ENCODE data around the gene POLR2B. TPM values are rescaled to one million over a fixed set of nuclear protein-coding genes. Genes with fewer than 3 reads are reported as not detected.

The POLR2B gene
- total RNA-seq, 1 experiment from 2014 or later = 83.8 TPM

GRCh38 chr4:56986952-56987351 lies 8.3 kb downstream of the POLR2B start:
- Mint-ChIP-seq H3K4me3 (ENCODE audit: low read depth, unreplicated experiment) (no peak overlapping the region), H3K27me3 (ENCODE audit: unreplicated experiment) (no peaks in the 10 kb centered on the region), H3K36me3 (ENCODE audit: insufficient read depth, unreplicated experiment) (peaks cover 31% of the 10 kb centered on the region), H3K27ac (ENCODE audit: unreplicated experiment) (no peak overlapping the region), H3K9me3 (ENCODE audit: low read depth, unreplicated experiment) (no peaks in the 10 kb centered on the region), H3K4me1 (ENCODE audit: low read depth, unreplicated experiment) (peaks cover 15% of the 10 kb centered on the region)
- CTCF ChIA-PET = no interaction called here
- no TSS peak for BruUV-seq (replicated peaks)
- no peak for DNase-seq
- intact Hi-C loops (cut with micrococcal nuclease; ENCODE audit: unreplicated experiment) = no loop called here
- TF ChIP-seq CTCF (IDR thresholded peaks at IDR 0.05; ENCODE audit: unreplicated experiment) = no peak

GRCh38 chr4:56990109-56990905 lies 11.6 kb downstream of the POLR2B start:
- no peak for DNase-seq
- no peak overlapping the region for H3K27ac Mint-ChIP-seq (ENCODE audit: unreplicated experiment)

GRCh38 chr4:56995525-56995924 lies 16.8 kb downstream of the POLR2B start:
- intact Hi-C loops (cut with micrococcal nuclease; ENCODE audit: unreplicated experiment) = no loop called here
- no peak for DNase-seq
- Mint-ChIP-seq H3K27me3 (ENCODE audit: unreplicated experiment) (no peaks in the 10 kb centered on the region), H3K4me1 (ENCODE audit: low read depth, unreplicated experiment) (no peaks in the 10 kb centered on the region), H3K9me3 (ENCODE audit: low read depth, unreplicated experiment) (no peaks in the 10 kb centered on the region), H3K27ac (ENCODE audit: unreplicated experiment) (no peak overlapping the region), H3K4me3 (ENCODE audit: low read depth, unreplicated experiment) (no peak overlapping the region), H3K36me3 (ENCODE audit: insufficient read depth, unreplicated experiment) (peaks cover 52% of the 10 kb centered on the region)
- CTCF ChIA-PET = no interaction called here
- no peak for TF ChIP-seq CTCF (IDR thresholded peaks at IDR 0.05; ENCODE audit: unreplicated experiment)
- no TSS peak for BruUV-seq (replicated peaks)

More at GRCh38 chr4:56990109-56990905, 11.6 kb downstream of the POLR2B start:
- no peaks in the 10 kb centered on the region for H3K4me1 Mint-ChIP-seq (ENCODE audit: low read depth, unreplicated experiment)
- H3K27me3 Mint-ChIP-seq (ENCODE audit: unreplicated experiment) = no peaks in the 10 kb centered on the region
- intact Hi-C loops (cut with micrococcal nuclease; ENCODE audit: unreplicated experiment) = no loop called here
- BruUV-seq (replicated peaks) = no TSS peak
- no peak overlapping the region for H3K4me3 Mint-ChIP-seq (ENCODE audit: low read depth, unreplicated experiment)
- H3K9me3 Mint-ChIP-seq (ENCODE audit: low read depth, unreplicated experiment) = no peaks in the 10 kb centered on the region
- CTCF ChIA-PET = no interaction called here
- peaks cover 29% of the 10 kb centered on the region for H3K36me3 Mint-ChIP-seq (ENCODE audit: insufficient read depth, unreplicated experiment)
- TF ChIP-seq CTCF (IDR thresholded peaks at IDR 0.05; ENCODE audit: unreplicated experiment) = no peak

- no peaks in the 10 kb centered on the region for H3K27me3 Mint-ChIP-seq (ENCODE audit: unreplicated experiment)
- no peaks in the 10 kb centered on the region for H3K4me1 Mint-ChIP-seq (ENCODE audit: low read depth, unreplicated experiment)
- no peak for TF ChIP-seq CTCF (IDR thresholded peaks at IDR 0.05; ENCODE audit: unreplicated experiment)
- peaks cover 47% of the 10 kb centered on the region for H3K36me3 Mint-ChIP-seq (ENCODE audit: insufficient read depth, unreplicated experiment)
- DNase-seq = no peak
- intact Hi-C loops (cut with micrococcal nuclease; ENCODE audit: unreplicated experiment) = no loop called here
- BruUV-seq (replicated peaks) = no TSS peak
- no peak overlapping the region for H3K4me3 Mint-ChIP-seq (ENCODE audit: low read depth, unreplicated experiment)
- no peak overlapping the region for H3K27ac Mint-ChIP-seq (ENCODE audit: unreplicated experiment)
- no peaks in the 10 kb centered on the region for H3K9me3 Mint-ChIP-seq (ENCODE audit: low read depth, unreplicated experiment)
- CTCF ChIA-PET = interaction anchor here (0.5 kb wide), 1 partner anchor 21 kb away, joined by 4 read pairs; no protein-coding TSS in a partner anchor
These were observed 21.1 kb downstream of the POLR2B start for GRCh38 chr4:56999751-57000150.
